HFFc6 (cell line): Measurements from ENCODE around the gene NACC1. TPM values are rescaled to one million over a fixed set of nuclear protein-coding genes. Genes with fewer than 3 reads are reported as not detected.
"Not testable (repeated sequence)": the region's sequence is repeated elsewhere in the genome, so short reads cannot be mapped to it uniquely, and the experiment has no call there.

Experiments
- DNase-seq: peaks from one replicate; pipeline ENCODE4 v3.0.0-alpha.2; 2018
- H3K27ac Mint-ChIP-seq: 2 replicates; pipeline ENCODE4 v1.8.0; 2020; ENCODE audit warnings: mild to moderate bottlenecking, mixed read lengths
- H3K27me3 Mint-ChIP-seq: 2 replicates; pipeline ENCODE4 v1.8.0; 2021; ENCODE audit warnings: mild to moderate bottlenecking, moderate library complexity, mixed read lengths; ENCODE audit not compliant: insufficient read depth
- H3K36me3 Mint-ChIP-seq: 2 replicates; pipeline ENCODE4 v1.8.0; 2021; ENCODE audit warnings: low read depth, mixed read lengths
- H3K4me1 Mint-ChIP-seq: 2 replicates; pipeline ENCODE4 v1.8.0; 2020; ENCODE audit warnings: low read depth, mixed read lengths
- H3K4me3 Mint-ChIP-seq: 2 replicates; pipeline ENCODE4 v1.8.0; 2020; ENCODE audit warnings: mild to moderate bottlenecking, moderate library complexity, mixed read lengths
- H3K9me3 Mint-ChIP-seq: 2 replicates; pipeline ENCODE4 v1.8.0; 2020; ENCODE audit warnings: mild to moderate bottlenecking, mixed read lengths
- CTCF ChIP-seq: fragments of 200-600 bp; sonication (generic); IDR thresholded peaks from 2 replicates; pipeline ENCODE4 v1.5.0; 2021; ENCODE audit warnings: antibody characterized with exemption, mild to moderate bottlenecking
- total RNA-seq, 6 experiments: library from RNA; stranded (reverse); fragmentation: NEBNext Ultra II Directional; extraction: Animal tissue kit (Norgen Biotek cat#: 25700); gene quantifications; 2 replicates in 1 of 6; 3 replicates in 5 of 6; pipeline ENCODE4 v1.2.3, GENCODE V29; 2021

The NACC1 gene
- total RNA-seq, 6 experiments from 2014 or later = 126 to 146 (median 139) TPM

DNA sequence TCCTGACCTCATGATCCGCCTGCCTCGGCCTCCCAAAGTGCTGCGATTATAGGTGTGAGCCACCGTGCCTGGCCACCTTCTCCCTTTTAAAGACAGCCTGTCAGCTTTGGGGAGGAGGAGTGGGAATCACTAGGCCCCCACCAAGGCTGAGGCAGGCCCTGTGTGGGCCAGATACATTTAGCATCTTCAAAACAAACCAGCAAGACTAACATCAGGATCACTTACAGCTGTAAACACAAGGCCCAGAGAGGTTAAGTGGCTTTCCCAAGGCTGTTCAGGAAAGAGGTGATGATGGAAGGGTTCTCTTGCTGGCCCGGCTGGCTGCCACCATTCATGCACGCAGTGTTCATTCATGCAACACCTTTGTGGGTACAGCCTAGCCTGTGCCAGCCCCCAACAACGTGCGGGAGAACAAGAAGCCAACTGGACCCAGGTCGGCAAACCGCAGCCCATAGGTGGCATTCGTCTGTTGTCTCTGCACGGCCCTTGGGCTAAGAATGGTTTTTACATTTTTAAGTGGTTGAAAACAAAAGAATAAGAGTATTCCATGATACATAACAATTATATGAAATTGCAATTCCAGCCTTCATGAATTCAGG is 55.2 kb downstream of the NACC1 start:
- H3K4me1 Mint-ChIP-seq = peaks cover 42% of the 10 kb centered on the region
- DNase-seq = no peak
- no peak overlapping the region for H3K4me3 Mint-ChIP-seq
- no peak for TF ChIP-seq CTCF
- no peaks in the 10 kb centered on the region for H3K36me3 Mint-ChIP-seq
- peaks cover 3% of the 10 kb centered on the region; the same call in 1 of the 2 replicates for H3K27me3 Mint-ChIP-seq
- no peaks in the 10 kb centered on the region for H3K9me3 Mint-ChIP-seq
- H3K27ac Mint-ChIP-seq = peak overlapping the region; percentile 89

DNA sequence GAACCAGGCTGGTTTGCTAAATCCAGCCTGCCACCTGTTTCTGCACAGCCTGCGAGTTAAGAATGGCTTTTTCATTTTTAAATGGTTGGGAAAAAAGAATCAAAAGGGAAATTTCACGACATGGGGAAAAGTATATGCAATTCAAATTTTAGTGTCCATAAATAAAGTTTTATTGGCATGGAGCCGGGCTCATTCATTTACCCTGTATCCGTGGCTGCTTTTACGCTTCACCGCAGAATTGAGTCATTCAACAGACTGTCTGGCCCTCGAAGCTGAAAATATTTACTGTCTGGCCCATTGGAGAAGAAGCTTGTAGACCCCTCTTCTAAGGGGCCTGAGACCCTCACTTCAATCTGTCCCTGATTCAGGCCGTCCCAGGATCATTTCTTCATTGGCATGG is 58.3 kb downstream of the NACC1 start:
- TF ChIP-seq CTCF = no peak
- Mint-ChIP-seq H3K4me3 (no peak overlapping the region), H3K36me3 (no peaks in the 10 kb centered on the region), H3K9me3 (no peaks in the 10 kb centered on the region), H3K27ac (no peak overlapping the region), H3K27me3 (peaks cover 1% of the 10 kb centered on the region; the same call in 1 of the 2 replicates), H3K4me1 (peaks cover 23% of the 10 kb centered on the region)
- no peak for DNase-seq

- not testable (repeated sequence) for H3K27me3 Mint-ChIP-seq, H3K9me3 Mint-ChIP-seq, H3K4me3 Mint-ChIP-seq, H3K36me3 Mint-ChIP-seq, H3K27ac Mint-ChIP-seq, DNase-seq
- peaks cover 22% of the 10 kb centered on the region for H3K4me1 Mint-ChIP-seq
These were observed 59.5 kb downstream of the NACC1 start for GRCh38 chr19:13177584-13177983.

GRCh38 chr19:13178291-13178690 is 60.2 kb downstream of the NACC1 start:
- H3K9me3 Mint-ChIP-seq, DNase-seq, H3K4me3 Mint-ChIP-seq, H3K36me3 Mint-ChIP-seq, H3K27ac Mint-ChIP-seq, H3K27me3 Mint-ChIP-seq: not testable (repeated sequence)
- peaks cover 14% of the 10 kb centered on the region for H3K4me1 Mint-ChIP-seq

GRCh38 chr19:13181747-13182388 is 63.8 kb downstream of the NACC1 start:
- DNase-seq = peak; percentile 50
- Mint-ChIP-seq H3K4me1 (peaks cover 13% of the 10 kb centered on the region), H3K27me3 (no peaks in the 10 kb centered on the region), H3K27ac (peak overlapping the region; percentile 55), H3K4me3 (no peak overlapping the region), H3K9me3 (no peaks in the 10 kb centered on the region), H3K36me3 (peaks cover 7% of the 10 kb centered on the region; the same call in 1 of the 2 replicates)
- TF ChIP-seq CTCF = no peak

DNA sequence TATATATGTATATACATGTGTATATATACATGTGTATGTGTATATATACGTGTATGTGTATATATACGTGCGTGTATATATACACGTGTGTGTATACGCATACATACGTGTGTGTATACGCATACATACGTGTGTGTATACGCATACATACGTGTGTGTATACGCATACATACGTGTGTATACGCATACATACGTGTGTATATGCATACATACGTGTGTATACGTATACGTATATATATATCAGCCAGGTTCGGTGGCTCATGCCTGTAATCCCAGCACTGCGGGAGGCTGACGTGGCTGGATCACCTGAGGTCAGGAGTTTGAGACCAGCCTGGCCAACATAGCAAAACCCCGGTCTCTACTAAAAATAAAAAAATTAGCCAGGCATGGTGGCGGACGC is 66.9 kb downstream of the NACC1 start:
- not testable (repeated sequence) for H3K27me3 Mint-ChIP-seq, H3K27ac Mint-ChIP-seq, DNase-seq, H3K4me3 Mint-ChIP-seq, H3K9me3 Mint-ChIP-seq, H3K36me3 Mint-ChIP-seq
- peaks cover 13% of the 10 kb centered on the region for H3K4me1 Mint-ChIP-seq

DNA sequence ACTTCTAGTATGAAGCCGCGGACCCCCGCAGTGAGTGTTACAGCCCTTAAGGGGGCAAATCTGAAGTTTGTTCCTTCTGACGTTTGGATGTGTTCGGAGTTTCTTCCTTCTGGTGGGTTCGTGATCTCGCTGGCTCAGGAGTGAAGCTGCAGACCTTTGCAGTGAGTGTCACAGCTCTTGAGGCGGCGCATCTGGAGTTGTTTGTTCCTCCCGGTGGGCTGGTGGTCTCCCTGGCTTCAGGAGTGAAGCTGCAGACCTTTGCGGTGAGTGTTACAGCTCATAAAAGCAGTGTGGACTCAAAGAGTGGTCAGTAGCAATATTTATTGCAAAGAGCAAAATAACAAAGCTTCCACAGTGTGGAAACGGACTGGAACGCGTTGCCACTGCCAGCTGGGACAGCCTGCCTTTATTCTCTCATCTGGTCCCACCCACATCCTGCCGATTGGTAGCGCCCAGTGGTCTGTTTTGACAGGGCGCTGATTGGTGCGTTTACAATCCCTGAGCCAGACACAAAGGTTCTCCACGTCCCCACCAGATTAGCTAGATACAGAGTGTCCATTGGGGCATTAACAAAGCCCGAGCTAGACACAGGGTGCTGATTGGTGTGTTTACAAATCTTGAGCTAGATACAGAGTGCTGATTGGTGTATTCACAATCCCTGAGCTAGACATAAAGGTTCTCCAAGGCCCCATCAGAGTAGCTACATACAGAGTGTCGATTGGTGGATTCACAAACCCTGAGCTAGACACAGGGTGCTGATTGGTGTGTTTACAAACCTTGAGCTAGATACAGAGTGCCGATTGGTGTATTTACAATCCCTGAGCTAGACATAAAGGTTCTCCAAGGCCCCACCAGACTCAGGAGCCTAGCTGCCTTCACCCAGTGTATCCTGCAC is 67.9 kb downstream of the NACC1 start:
- not testable (repeated sequence) for H3K36me3 Mint-ChIP-seq, H3K9me3 Mint-ChIP-seq, DNase-seq, H3K4me1 Mint-ChIP-seq, H3K27me3 Mint-ChIP-seq, H3K4me3 Mint-ChIP-seq, H3K27ac Mint-ChIP-seq

- not testable (repeated sequence) for H3K9me3 Mint-ChIP-seq, H3K4me1 Mint-ChIP-seq, H3K36me3 Mint-ChIP-seq, H3K27me3 Mint-ChIP-seq, H3K4me3 Mint-ChIP-seq, H3K27ac Mint-ChIP-seq, DNase-seq
These were observed 68.6 kb downstream of the NACC1 start for GRCh38 chr19:13186688-13187087.
